GM21786 (cell line): ENCODE data around the gene CCDC150.
"Not testable (repeated sequence)": the region's sequence is repeated elsewhere in the genome, so short reads cannot be mapped to it uniquely, and the experiment has no call there.

Experiments used
- ATAC-seq: cut with Tn5 transposase; IDR thresholded peaks from one replicate; pipeline ENCODE4 v1.9.1; 2021; ENCODE audit not compliant: unreplicated experiment

The CCDC150 gene

DNA sequence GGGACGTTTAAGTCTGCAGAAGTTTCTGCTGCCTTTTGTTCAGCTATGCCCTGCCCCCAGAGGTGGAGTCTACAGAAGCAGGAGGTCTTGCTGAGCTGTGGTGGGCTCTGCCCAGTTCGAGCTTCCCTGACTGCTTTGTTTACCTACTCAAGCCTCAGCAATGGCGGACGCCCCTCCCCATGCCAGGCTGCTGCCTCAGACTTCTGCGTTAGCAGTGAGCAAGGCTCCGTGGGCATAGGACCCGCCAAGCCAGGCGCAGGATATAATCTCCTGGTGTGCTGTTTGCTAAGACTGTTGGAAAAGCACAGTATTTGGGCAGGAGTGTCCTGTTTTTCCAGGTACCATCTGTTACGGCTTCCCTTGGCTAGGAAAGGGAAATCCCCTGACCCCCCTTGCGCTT, 70.5 kb downstream of the CCDC150 start:
- not testable (repeated sequence) for ATAC-seq

DNA sequence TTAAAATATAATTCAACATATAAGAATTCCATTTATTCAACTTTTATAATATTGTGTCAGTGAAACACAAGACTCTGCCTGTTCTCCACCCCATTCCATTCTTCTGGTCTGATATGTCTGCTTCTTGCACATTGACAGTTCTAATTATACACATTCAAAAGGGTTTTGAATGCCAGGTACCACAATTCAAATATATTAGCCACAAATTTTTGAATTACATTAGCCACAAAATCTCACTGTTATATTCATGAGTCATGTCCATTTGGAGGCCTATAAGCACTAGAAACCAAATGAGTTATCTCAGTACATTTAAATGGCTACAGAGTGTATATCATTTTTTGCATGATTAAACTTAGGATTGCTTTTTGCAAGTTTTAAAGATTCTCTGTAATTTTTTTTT, 72.1 kb downstream of the CCDC150 start:
- ATAC-seq, result no peak

DNA sequence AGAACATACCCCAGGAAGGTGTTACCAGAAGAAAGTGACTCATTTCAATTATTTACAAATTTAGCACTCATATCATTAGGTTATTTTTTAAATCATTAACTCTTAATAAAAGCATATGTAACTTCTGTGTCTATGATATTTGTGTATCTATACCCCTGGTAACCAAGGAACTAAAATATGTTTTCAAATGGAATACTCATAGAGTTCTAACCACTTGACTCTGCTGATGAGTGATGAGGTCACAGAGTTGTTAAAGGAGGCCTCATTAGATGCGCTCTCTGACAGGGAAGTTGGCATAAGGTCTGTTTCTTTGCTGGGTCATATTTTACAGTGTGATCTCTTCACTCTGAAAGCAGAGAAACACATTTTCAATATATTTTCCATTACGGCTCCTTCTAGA, 73.4 kb downstream of the CCDC150 start:
- ATAC-seq, result no peak

DNA sequence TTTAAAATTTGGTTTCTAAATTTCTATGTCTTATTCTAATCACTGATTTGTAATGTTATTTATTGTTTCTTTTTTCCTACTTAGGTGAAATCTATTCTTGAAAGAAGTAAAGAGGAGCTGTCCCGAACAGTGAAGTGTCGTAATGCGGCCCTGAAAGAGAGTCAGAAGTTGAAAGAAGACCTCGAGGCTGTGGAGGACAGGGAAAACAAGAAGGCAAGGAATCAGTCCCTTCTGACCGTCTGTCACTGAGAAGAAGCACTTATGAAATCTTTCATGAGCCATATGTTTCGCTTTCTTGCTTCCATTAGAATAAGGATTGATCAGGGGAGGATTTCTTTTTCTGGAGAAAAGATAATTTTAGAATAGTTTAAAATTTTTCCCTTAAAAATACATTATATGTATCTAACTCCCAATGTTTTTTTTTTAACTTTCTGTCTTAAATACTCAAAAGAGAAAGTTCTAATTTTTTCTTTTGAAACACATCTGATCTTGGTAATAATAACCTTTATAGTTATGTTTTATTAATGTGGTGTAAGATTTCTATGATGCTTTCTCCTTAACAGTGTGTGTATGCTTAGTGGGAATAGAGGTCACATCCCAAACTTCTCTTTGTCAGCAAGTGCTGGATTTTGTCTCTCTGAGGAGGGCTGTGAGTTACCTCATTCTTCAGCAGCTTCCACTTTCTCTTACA, 79.0 kb downstream of the CCDC150 start:
- ATAC-seq, result no peak

DNA sequence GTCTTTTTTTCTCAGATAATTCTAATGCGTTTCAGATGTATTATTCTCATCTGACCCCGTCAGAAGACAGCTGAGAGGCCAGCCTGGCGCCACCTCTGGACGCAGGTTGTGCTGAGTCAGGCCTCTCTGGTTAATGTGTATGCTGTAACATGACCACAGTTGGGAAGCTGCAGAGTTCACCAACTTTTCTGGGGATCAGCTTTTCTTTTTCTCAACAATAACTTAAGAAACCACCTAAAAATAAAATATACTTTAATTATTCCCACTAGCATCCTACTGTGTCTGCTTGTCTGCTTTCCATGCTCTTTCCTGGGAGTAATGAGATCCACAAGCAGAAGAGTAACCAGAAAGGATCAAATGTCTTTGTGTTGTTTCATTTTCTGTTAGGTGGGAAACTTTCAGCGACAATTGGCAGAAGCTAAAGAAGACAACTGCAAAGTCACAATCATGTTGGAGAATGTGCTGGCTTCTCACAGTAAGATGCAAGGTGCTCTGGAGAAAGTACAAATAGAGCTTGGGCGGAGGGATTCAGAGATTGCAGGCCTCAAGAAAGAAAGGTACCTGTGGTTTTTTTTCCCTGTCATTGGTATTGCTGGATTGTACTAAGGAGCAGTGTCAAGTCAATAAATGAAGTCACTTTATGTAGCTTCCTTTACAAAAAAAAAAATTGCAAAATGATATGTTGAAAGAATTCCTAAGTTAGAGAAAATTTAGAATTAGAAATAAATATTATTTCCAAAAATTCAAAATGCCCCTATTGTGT, 79.8 kb downstream of the CCDC150 start:
- peak; percentile 47 for ATAC-seq

DNA sequence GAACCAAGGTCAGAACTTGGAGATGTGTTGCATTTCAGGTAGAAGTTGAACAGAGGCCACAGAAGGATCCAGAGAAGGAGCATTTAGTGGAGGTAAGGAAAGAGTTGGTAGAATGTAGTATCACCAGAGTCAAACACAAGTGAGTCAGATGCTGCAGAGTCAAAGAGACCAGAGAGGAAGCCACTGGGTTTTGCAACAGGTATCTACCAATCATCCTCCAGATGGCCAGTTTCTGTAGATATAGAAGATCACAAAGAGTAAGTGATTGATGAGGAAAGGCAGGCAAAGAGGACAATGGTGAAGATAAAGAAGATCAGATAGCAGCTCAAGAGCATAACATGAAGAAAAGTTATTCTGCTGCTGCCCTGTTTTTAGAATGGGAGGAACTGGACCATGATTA, 84.1 kb downstream of the CCDC150 start:
- ATAC-seq, result no peak

DNA sequence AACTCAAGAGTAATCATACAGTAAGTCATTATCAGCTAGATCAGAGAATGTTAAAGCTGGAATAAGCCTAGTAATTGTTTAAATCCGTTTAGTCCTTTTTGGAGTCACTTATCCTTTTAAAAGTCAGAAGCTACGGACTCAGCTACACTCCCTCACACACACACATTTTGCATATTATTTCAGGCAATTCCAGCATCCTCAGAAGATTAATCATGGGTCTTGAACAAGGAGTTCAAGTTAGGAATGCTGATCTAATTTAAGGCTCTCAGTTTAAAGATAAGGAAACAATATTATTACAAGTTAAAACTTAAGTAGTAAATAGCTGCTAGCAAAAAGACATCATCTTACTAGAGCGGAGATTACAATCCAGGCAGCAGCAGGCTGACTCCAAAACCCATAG, 85.7 kb downstream of the CCDC150 start:
- ATAC-seq, result no peak

DNA sequence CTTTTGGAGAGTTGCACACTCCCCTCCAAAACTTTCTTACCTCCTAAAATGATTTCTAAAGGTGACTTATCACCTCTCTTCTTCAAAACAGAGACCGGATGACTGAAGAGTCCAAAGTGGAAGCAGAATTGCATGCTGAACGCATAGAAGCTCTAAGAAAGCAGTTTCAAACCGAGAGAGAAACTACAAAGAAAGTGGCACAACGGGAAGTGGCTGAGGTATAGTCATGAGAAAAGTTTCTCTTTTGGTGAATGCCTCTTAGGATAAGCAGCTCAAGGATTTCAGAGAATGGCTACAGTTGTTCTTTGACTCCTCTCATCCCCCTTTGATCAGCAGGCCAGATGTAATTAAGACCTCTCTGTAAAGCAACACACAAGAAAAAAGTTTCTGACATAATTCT, 86.4 kb downstream of the CCDC150 start:
- no peak for ATAC-seq

DNA sequence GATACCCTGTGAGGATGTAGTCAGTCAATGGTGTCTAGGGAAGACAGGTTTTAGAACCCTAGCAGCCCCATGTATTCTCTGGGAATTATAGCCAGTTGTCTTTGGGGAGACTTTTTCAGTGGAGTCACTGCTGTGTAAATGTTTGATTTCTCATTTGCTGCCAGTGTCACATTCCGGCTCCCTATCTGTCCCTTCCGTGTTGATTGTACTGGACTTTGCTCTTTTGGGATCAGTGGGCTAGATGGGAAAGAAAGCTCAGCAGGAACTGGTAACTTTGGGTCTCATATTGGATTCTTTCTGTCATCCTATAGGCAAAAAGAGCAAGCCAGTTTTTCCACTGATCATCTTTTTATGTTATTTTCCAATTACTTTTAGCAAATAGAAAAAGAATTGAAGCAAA, 89.9 kb downstream of the CCDC150 start:
- ATAC-seq, result no peak

DNA sequence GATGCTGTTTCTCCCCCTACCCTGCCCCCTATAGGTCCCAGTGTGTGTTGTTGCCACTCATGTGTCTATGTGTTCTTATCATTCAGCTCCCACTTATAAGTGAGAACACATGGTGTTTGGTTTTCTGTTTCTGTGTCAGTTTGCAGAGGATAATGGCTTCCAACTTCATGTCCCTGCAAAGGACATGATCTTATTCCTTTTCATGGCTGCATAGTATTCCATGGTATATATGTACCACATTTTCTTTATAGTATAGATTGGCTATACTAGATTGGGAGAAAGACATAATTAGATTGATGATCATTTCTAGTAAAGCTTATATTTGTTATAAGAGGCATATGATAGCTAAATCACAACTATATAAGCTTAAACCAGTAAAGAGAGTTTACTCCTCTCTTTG, 97.1 kb downstream of the CCDC150 start:
- ATAC-seq, result not testable (repeated sequence)

DNA sequence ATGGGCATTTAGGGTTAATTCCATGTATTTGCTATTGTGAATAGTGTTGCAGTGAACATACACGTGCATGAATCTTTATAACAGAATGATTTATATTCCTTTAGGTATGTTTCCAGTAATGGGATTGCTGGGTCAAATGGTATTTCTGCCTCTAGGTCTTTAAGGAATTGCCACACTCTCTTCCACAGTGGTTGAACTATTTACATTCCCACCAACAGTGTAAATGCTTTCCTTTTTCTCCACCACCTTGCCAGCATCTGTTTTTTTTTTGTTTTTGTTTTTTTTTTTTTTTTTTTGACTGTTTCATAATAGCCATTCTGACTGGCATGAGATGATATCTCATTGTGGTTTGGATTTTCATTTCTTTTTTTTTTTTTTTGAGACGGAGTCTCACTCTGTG, 97.5 kb downstream of the CCDC150 start:
- no peak for ATAC-seq

DNA sequence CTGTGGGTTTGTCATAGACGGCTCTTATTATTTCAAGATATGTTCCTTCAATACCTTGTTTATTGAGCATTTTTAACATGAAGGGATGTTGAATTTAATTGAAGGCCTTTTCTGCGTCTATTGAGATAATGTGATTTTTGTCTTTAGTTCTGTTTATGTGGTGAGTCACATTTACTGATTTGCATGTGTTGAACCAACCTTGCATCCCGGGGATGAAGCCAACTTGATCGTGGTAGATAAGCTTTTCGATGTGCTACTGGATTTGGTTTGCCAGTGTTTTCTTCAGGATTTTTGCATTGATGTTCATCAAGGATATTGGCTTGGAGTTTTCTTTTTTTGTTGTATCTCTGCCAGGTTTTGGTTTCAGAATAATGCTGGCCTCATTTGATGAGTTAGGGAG, 99.5 kb downstream of the CCDC150 start:
- no peak for ATAC-seq

DNA sequence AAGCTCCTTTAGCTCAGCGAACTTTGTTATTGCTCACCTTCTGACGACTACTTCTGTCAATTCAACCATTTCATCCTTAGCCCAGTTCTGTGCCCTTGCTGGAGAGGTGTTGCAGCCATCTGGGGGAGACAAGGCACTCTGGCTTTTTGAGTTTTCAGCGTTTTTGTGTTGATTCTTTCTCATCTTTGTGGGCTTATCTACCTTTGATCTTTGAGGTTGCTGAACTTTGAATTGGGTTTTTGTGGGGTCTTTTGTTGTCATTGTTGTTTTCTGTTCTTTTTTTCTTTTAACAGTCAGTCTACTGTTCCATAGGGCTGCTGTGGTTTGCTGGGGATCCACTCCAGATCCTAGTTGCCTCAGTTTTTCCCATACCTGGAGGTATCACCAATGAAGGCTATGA, 102.7 kb downstream of the CCDC150 start:
- no peak for ATAC-seq

DNA sequence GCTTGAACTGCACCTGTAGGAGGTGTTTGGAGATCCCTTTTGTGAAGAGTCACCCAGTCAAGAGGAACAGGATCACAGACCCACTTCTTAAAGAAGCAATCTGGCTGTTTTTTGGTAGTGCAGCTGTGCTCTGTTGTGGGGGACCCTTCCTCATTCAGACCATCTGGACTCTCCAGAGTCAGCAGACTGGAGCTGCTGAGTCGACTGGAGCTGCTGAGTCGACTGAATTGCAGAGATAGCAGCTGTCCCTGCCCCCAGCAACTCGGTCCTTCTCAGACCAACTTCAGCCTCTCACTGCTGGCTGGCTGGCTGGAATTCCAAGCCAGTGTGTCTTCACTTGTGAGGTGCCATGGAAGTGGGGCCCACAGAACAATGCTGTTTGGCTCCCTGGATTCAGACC, 103.2 kb downstream of the CCDC150 start:
- no peak for ATAC-seq

DNA sequence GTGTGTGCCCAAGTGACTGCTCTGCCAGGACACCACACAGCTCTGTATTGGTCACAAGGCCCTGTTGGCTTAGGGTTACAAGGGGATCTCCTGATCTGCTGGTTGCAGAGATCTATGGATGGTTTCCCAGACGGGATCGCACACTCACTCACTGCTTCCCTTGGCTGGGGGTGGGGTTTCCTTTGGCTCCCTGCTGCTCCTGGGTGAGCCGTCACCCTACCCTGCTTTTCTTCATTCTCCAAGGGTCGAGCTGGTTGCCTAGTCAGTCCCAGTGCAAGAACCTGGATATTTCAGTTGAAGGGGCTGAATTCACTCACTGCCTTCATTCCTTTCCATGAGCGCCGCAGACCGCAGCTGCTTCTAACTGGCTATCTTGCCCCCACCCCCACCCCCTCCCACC, 103.7 kb downstream of the CCDC150 start:
- no peak for ATAC-seq

DNA sequence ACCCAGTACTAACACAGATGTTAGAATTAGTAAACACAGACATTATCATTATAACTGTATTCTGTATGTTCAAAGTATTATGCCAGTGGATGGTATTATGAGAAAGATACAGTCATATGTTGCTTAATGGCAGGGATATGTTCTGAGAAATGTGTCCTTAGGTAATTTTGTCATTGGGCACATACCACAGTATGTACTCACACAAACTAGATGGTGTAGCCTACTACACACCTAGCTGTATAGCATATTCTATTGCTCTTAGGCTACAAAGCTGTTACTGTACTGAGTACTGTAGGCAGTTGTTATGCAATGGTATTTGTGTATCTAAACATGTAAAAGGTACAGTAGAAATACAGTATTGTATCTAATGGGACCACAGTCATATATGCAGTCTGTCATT, 106.2 kb downstream of the CCDC150 start:
- no peak for ATAC-seq

DNA sequence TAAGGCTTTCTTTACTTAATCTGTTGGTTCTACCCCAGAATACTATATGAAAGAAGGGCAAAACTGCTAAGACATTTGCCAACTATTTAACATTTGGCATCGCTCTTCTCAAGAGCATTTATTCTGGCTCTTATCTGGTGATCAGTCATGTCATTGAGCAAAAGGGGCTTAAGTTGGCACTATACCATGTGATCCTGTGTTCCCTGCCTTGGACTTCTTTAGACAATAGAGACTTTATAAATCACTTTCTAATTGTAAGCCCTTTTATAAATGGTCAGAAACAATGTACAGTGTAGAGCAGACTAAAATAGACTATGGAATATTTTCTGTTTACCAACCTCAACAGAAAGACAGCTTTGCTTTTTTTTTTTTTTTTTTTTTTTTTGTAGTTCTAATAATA, 107.9 kb downstream of the CCDC150 start:
- ATAC-seq, result no peak

DNA sequence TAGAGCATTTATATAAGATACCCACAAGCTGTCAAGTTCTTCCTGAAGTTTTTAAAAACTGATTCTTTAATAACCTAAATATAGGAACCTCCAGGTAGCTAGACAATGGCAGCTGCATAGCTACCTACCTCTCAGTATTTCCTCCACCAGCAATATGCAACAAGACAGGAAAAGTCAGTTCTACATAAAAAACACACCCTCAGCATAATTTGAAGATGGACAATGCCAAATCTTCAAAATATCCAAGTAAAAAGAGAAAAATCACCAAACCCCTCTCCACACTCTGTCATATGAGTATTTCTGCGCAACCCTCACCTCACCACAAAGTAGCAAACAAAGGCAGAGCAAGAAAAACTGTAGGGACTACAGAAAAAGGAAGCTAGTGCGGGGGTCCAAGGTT, 108.6 kb downstream of the CCDC150 start:
- no peak for ATAC-seq

DNA sequence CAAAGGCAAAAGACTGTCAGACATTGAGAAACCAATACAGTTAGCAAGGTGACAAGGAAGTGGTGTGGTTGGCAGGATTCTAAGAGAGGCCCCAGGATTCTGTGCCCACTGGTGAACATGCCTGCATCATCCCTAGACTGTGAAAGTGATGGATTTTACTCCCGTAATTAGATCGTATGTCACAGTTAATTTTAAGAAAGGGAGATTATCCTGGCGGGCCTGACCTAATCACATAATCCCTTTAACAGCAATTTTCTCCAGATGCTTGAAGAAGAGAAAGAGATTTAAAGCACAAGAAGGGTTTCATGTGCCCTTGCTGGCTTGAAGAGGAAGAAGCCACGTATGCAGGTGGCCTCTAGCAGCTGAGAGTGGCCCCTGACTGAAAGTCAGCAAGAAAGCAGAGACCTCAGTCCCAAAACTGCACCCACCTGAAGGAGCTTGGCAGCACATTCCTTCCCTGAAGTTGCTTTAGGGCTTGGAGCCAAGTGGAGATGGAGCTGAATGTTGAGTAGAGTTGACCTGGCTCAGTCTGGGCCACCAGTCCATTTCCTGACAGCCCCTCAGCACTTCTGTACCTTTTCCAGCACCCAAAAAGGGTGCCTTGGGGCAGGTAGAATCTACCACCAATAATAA, 110.9 kb downstream of the CCDC150 start:
- no peak for ATAC-seq

DNA sequence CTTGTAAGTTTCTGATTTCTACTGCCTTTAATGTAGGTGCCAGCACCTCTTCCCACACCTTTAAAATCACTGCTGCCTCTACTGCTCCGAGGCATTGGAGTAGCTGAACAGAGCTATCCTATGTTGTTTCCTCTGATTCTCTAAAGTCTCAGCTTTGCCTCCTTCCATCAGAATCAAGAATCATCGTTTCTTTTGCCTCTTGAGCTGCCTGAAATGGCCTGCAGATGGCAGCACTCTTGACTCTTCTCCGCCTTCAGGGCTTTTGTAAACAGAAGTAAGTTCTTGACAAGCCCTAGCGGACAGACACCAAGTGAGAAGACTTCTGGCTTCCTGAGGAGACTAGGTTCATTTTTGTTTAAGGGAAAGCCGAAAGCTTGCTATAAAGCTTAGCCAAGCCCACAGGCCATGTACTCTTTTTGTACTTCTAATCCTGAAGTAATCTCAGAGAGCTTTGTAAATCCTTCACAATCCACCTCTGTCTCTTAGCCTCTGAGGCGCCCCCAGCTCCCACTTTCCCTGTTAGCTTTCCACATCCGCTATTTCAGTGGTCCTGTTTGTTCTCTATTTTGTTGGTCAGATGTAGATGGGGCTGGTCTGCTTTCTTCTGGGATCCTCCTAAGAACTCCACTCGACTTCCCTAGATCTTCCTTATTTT, 111.6 kb downstream of the CCDC150 start:
- ATAC-seq, result peak; percentile 96

DNA sequence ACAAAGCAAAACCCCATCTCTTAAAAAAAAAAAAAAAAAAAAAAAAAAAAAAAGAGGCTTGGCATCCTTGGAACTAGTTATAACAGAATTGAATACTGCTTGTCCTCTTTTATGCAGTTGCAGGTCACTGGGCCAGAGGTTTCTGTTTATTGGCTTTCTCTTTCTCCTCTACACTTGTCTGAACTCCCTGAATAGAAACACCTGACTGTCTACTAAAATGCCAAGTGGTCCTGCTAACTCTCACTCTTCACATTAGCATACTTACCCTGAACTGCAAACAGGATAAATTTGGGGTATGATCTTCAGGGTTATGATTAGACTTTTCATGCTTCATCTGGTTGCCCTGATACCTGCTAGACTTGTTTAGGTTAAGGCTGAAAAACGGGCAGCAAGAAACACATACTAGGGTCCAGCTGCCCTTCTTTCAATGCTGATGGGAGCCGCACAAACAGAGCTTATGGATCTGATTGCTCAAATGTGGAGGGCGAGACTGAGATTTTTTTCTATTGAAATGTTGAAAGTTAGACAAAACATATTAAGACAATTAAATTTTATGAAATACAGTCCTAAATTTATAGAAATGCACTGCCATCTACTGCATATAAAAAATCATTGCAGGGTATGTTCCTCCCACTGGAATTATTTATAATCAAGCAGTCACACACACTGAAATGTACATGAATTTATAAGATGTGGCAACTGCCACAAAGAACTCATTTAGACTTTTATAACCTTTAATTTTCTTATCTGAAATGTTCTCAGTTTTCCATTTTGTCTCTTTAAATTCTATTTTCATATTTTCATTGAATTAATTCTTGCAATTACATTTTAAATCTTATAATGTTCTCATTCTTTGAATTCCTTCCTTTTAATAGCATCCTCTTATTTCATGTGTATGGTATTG, 119.2 kb downstream of the CCDC150 start:
- ATAC-seq, result no peak
